HPDE6-E6E7 (cell line): Measurements from ENCODE around the gene MAN1A1.
"Not testable (repeated sequence)": the region's sequence is repeated elsewhere in the genome, so short reads cannot be mapped to it uniquely, and the experiment has no call there.

Experiments
- DNase-seq: peaks from one replicate; pipeline ENCODE4 v3.0.0; 2011; ENCODE audit warnings: missing footprints; ENCODE audit errors: extremely low spot score

MAN1A1 gene

DNA sequence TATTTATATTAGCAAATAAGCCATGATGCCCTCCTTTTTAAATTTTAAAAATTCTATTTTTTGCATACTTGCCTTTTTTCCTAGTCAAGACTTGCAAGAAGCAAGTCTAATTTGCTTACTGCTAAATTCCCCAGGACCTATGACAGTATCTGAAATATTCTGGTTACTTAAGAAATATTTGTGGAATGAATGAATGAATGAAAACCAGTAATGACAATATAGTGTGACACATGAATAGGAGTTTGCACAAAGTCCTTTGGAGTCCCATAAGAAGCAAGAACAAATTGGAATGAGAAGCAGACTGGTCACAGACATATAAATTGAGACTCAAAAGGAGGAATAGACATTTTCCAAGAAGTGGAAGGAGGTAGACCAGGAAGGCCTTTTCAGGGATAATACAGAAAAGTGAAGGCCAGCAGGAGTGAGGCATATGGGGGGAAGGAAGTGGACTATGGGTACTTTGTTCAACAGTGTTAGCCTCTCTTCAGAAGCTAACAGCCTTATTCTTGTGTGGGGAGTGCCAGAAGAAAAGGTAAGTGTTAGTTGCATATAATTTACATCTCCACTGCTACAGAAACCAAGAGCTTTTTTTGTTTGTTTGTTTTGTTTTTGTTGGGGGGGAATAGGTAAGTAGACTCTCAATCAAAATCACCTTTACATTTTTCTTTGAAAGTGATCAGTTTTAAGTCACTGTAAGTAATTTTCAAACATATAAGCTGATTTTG lies 177.5 kb downstream of the MAN1A1 start:
- DNase-seq = no peak

DNA sequence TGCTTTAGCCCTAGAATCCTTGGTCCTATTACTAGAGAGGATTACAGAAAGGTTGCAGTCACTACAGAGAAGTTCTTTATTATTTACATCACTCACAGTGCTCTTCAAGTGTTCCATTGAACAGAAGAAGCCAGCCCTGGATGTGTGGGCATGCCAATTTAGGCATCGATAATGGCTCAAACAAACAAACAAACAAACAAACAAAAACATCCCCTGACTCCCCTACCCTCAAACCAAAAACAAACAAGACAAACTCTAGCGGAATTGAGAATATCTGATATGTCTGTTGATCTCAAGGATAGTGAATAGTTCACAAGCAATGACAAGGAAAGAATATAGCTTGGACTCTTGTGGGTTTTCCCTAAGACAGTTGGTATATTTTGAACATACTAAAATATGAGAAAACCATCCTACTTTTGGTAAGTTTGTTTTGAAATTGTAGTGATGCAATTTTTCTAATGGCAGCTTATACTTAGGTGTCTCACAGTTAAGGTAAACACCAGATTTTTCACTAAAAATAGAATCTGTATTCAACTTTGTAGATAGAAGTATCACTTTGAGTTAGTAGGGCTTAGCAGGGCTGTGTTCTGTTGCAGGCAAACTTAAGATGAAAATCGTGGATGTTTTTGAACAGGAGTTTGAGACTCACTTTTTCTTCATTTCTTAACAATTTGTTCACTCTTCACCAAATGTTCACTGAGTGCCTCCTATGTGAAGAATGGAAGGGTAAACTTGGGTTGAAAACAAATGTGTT lies 178.3 kb downstream of the MAN1A1 start:
- no peak for DNase-seq

DNA sequence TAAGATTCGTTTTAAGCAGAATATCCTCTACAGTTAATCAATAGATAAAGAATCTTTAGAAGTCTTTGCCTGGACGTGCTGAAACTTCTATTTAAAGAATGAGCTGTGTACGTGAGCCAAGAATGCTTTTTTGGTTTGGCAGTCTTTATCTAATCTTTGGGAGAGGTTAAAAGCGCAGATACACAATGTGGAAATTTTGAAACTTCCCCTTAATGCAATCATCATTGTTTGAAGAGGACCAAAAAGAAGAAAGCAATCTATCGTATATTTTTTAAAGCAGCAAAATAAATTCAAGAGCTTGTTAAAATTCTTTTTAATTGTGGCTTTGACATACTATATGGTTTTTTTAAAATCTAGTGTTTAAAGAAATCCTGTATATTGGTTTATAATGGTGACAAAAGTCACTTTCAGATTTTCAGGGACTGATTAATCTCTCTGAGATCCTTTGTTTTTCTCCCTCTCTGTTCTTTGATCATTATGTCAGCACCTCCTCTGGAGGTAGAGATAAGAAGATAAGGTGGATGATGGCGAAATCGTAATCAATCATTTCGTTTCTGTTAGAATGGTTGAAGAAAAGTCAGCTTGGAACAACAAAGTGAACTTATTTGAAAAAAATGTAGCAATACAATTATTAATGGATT lies 179.0 kb downstream of the MAN1A1 start:
- DNase-seq = no peak

DNA sequence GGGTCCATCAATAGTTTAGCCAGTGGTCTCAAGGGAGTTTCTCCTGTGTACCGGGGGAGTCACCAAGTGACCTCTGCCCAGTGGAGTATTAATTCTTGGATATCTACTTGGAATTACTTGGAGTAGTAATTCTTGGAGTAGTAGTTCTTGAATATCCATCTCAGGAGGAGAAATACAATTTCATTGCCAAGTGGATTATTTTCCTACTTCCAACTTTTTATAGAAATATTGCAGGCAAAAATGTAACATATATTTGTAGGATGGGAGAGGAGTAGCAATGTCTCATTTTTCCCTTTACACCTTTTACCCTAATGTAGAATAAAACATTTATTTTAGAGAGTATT lies 179.5 kb downstream of the MAN1A1 start:
- DNase-seq = no peak

DNA sequence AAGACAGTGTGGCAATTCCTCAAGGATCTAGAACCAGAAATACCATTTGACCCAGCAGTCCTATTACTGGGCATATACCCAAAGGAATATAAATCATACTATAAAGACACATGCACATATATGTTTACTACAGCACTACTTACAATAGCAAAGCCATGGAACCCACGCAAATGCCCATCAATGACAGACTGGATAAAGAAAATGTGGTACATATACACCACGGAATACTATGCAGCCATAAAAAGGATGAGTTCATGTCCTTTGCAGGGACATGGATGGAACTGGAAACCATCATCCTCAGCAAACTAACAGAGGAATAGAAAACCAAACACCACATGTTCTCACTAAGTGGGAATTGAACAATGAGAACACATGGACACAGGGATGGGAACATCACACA lies 180.2 kb downstream of the MAN1A1 start:
- not testable (repeated sequence) for DNase-seq

DNA sequence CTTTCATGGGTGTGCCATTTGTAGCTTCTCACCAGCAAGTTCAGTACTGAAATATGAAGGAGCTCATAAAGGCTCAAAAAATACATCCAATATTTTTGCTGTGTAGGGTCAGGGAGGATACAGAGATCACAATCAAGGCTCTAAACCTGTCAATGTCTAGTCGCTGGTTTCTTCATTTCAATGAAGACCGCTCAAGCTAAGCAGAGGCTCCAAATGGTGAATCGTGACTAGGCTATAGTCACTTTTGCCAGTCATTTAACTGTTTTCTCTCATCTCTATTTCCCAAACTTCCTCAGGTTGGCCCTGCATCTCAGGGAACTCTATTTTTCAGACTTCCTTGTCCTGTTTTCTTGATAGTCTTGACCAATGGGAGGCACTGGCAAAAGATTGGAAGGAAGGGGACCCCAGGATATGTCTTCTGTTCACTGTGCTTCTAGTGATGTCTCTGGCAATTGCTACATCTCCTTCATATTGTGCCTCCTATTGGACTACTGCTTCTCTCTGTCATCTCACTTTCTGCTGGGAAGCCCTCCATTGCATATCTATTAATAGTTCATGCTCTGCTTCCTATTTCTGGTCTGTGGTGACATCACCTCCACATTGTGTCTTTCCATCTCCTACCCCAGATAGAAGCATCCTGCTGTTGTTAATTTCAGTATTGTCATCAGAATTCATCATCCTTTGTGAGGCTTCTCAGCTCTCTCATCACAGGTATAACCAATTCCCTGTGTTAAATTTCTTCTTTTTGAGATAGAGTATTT lies 183.4 kb downstream of the MAN1A1 start:
- DNase-seq = no peak

DNA sequence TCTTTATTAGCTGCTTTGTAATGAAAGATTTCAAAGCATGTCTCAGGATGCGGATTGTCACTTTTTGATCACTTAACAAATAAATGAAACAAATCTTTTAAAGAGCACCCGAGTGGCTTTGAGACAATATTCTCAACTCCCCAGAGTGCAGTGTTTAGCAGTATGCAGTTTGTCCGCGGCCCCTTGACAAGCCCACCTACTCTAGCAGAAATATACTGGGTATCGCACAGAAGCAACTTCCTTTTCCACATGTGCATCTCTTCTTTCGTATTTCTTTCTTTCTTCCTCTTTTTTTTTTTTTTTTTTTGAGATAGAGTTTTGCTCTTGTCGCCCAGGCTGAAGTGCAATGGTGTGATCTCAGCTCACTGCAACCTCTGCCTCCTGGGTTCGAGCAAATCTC lies 186.6 kb downstream of the MAN1A1 start:
- DNase-seq = no peak

DNA sequence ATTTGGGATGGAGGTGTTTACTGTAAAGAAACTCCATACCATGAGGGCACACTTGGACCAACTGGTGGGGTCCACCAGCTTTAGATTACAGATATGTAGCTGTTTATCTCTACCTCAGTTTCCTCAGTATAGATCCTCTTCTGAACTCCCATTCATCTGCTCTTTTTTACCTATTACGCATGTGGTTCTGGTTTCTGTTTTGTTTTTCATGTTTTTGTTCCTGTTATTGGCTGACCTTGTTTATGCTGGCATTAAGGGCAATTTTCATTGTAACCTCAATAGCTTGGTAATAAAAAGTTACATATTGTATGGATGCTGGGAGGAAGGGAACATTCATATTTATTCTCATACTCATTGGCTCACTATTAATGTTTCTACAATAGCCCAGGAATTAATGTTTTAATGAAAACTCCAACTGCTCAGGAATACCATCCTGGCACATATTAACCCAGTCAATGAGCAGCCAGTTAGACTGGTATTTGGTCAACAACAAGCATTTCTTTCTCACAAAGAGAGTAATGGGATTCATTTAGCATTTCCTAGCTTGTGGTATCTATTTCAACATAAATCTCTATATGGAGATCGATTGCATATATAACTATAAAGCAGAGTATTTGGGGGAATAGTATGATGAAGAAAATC lies 187.3 kb downstream of the MAN1A1 start:
- DNase-seq = no peak

DNA sequence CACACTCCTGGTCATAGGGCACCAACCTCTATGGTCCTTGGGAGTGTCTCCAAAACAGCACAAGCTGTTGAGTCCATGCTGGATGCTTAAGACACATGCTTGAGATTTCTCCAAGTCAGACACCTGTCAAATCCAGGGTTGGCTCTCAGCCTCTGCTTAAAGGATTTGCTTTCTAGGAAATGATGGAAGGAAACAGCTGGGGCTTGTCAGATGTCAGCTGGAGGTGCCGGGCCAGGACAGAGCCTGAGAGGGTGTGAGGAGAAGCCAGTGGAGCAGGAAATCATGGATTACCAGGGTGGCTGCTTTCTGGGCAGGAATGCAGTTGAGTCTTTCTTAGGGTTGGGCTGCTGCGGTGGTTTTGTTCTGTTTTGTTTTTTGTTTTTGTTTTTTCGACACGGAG lies 188.1 kb downstream of the MAN1A1 start:
- DNase-seq = no peak

DNA sequence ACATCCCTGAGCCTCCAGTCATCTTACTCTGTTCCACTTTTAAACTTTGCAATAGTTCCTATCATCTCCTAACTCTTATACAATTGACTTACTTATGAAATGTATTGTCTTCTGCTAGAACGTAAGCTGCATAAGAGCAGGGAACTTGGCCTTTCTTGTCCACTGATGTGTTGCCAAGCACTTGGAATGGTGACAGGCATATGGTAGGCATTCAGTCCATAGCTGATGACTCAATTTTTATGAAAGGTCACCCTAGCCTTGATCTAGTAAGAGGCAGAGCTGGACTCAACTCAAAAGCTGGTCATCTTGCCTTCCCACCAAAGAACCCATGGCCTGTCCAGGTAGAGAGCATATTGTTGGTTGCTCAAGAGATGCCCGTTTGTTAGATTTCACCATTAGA lies 188.7 kb downstream of the MAN1A1 start:
- DNase-seq = no peak

DNA sequence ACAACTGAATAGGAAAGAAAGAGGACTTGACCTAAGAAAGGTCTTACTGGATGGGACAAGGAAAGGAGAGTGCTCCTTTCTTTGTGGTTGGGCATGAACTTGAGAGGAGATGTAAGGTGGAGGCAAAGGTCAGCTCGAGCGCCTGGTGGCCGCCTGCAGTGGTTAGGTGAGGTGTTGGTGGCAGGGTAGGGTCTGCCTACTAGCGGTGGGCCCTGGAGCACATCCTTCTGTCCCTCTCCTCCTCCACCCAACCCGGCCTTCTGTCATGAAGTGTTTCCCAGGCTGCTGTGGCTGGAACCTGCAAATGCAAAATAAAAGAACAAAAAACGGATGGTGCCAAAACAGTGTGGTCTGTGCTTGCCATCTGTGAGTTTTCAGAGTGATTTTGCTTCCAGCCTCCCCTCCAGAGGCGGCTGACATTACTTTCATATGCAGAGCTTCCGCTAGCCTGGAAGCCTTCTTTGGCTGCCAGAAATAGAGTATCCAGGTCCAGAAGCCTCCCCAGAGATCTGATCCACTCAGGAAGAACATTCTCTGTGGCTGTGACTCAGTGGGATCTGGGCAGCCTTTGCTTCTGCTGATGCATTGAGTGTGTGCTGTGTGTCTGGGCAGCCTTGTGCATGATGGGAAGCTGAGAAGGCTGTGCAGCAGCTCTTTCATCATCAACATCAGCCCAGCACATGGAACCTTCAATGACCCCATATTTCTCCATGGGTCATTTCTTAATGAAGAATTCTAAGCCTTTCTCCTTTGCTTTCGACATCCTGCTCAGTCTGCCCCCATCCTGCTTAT lies 191.3 kb downstream of the MAN1A1 start:
- DNase-seq = no peak

DNA sequence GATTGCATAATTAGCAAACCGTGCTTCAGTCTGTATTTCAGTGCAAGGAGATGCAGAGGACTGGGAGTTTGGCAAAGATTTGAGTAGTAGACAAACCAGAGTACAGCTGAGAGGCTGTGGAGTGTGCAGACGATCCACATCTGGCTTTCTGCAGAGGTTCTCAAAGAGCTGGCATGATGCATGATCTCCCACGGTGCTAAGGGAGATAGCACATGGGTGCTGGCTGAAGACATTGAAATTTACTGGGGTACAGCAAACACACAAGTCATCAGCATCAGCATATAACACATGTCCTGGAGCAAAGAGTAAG lies 192.1 kb downstream of the MAN1A1 start:
- no peak for DNase-seq

DNA sequence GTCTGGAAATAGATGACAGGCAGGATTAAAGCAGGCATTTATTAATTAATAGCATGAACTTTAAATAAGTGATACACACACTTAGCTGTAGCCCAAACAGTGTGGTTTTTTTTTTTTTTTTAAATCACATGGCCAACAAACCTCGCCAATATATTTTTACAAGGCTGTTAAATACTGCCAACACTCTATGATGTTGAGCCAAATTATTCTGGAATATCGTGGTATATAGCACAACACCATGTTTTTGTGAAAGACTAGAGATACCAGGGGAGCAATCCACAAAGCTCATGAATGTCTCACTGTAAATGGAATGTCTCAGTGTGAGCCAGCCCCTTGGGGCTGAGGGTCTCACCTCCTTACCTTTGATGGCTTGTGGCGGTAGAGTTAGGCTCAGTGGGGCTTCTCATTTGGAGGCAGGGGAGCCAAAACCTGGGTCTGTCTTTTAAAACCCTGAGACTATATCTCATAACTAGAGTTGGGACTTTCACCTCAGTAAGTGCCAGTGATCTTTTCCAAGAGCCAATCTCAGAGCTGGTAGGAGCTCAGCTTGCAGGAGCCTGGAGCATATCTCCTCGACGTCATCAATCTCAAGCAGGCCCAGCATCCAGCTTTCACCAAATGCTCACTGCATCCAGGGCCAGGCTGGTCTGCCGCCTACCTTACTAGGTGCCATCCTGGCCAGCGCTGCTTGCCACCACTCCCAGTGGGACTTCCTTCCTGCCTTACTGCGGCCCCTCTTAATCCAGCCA lies 192.6 kb downstream of the MAN1A1 start:
- no peak for DNase-seq

DNA sequence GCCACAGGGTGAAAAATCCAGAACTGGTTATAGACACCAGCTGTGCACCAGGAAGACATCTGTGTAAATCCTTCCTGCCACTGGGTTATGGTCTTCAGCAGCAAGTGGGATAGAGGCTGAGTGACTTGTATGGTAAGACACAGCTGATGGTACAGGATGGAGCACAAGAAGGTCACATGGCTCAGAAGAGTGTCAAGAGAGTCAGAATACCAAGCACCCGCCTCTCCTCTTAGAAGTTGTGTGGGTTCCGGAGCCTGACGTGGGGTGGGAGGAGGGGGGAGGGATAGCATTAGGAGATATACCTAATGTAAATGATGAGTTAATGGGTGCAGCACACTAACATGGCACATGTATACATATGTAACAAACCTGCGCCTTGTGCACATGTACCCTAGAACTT lies 193.5 kb downstream of the MAN1A1 start:
- DNase-seq = not testable (repeated sequence)

DNA sequence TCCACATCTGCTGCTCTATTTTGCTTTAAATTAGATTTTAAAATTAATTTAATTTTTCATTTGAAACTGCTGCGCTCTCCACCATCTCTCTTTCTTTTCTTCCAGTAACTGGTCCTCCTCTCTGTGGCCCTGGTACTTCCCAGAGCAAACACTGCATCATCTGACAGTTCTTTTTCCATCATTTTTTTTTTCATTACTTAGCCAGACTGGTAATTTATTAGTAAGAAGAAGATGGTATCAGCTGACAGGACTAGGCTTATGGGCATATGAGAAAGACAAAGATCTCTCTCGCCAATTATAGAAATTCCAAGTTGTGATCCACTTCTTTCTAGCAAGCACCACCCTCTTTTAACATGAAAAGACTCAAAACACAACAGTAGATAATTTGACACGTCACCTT lies 197.4 kb downstream of the MAN1A1 start:
- DNase-seq = no peak

DNA sequence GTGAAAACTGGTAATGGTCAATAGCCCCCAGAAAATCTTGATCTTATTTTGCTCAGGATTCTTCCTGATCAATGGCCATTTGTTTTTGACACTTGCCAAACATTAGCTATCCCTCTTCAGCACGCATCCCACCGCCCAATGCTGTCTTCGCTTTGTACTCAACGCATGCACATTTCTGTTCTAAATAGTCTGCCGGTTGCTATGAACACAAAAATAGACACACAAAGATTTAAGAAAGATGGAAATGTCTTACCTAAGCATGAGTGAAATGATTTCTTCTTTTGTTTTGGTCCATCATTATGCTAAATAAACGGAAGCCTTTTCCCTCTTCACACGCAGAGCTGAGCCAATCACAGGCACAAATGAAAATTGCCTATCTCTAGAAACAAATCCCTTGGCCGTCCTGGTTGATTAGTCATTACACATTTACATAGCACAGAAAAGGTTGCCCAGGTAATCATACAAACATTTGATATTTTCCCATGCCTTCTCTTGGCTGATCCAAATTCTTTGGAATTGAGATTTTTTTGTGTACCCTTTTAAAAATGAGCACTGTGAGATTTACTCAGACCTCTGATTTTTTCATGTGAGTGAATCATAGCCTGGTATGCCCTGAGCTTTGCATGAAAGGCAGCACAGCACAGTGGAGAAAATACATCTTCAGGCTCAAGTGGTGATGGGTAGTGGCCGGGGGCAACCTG lies 200.6 kb downstream of the MAN1A1 start:
- no peak for DNase-seq

DNA sequence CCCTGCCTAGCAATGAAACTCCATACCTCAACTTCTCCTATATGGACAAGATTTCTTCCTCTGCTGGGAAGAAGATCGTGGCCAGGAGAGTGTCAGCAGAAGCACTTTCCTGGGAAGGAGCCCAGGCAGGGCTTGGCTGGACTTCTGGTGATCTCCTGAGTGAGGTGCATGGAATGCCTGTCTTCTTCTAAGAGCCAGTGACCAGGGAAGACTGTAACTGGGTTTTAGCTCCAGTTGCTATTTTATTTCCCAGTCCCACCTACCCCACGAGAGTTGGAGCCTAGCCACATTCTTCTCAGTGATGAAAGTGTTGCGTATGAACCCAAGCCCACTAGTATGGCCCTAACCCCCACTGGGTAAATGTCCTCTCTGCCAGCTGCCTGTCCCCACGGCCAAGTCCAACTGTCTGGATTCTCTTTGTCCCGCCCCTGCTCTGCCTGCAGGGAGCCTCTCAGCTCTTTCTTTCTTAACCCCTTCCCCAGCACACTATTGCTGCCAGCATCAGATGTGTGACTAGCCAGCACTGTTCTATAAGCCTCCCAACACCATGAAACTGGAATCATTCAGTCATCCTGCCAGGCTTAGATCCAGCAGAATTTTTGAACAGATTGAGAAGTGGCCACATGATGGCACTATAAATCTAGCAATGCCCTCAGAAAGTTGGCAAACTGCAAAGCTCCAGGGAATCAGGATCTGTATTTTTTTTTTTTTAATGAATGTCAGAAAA lies 201.3 kb downstream of the MAN1A1 start:
- peak; percentile 51 for DNase-seq

DNA sequence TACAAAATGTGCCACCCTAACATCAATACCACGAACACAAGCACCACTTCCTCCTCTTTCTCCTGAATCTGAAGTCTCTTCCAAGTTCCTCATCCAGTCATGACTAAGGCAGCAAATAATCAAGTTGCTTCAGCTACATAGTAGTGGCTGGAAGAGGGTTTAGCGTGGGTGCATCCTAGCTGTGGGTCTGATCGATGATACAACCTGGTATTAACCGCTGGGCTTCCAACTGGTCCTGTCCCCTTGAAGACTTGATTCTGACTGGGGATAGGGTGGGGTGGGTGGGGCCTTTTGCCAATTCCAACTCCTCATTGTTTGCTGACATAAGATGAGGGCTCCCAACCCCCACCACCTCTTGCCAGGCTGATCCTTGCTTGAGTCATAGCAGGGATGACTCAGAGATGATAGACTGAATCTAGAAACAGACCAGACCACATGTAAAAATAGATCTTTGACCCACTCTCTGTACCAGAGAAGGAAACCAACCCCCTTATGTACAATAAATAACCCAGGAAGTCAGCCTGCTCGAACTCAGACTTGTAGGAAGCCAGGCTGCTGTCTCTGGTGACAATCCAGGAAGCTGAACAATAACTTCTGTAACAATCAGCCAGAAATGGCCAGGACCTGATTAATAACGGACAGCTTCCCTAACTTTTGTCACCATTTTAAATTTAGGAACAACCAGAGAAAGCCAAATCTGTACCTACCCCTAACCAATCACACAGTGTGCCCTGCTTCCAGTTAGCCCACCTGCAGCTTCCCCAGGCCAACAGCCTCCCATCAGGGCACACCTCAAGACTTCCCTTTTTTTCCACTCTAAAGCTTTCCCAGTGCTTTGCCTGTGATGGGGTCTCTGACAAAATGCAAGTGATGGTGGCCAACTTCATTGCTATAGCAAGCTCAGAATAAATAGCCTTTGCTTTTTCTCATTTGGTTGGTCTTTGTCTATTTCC lies 202.2 kb downstream of the MAN1A1 start:
- DNase-seq = peak; percentile 93
